Fibroblast of lung (primary cell): Measurements from ENCODE around the gene PLK1. TPM values are rescaled to one million over a fixed set of nuclear protein-coding genes. Genes with fewer than 3 reads are reported as not detected.
"Not testable (repeated sequence)": the region's sequence is repeated elsewhere in the genome, so short reads cannot be mapped to it uniquely, and the experiment has no call there.

Experiments
- DNase-seq, 2 donors: peaks; one replicate each; pipeline versions ENCODE4 v3.0.0 to v3.0.0-alpha.2; 2010; ENCODE audit warnings: low read depth in 2 of 2
- H2AFZ ChIP-seq: 2 replicates; pipeline ENCODE4 v1.5.1; 2012; ENCODE audit warnings: low read length, control low read depth, inconsistent platforms
- H3K27ac ChIP-seq: 2 replicates; pipeline ENCODE4 v1.5.1; 2011; ENCODE audit warnings: low read length, control low read depth; ENCODE audit not compliant: insufficient read depth
- H3K27me3 ChIP-seq: 2 replicates; pipeline ENCODE4 v1.5.1; 2011; ENCODE audit warnings: mild to moderate bottlenecking, low read length; ENCODE audit not compliant: control insufficient read depth, insufficient read depth
- H3K36me3 ChIP-seq: 2 replicates; pipeline ENCODE4 v1.5.1; 2011; ENCODE audit warnings: low read length; ENCODE audit not compliant: control insufficient read depth, insufficient read depth
- H3K4me1 ChIP-seq: 2 replicates; pipeline ENCODE4 v1.5.1; 2011; ENCODE audit warnings: low read length; ENCODE audit not compliant: control insufficient read depth, insufficient read depth; ENCODE audit errors: extremely low read depth
- H3K4me2 ChIP-seq: 2 replicates; pipeline ENCODE4 v1.5.1; 2011; ENCODE audit warnings: low read length, control low read depth; ENCODE audit not compliant: insufficient read depth; ENCODE audit errors: extremely low read depth
- H3K4me3 ChIP-seq, 4 experiments: fragments of 200-600 bp in 1 of 4; sonication (generic) in 1 of 4; replicated peaks in 1 of 4; 2 replicates each; pipeline ENCODE4 v1.5.1; 2011 to 2016; ENCODE audit warnings: low read length in 4 of 4, low read depth in 3 of 4, mild to moderate bottlenecking in 3 of 4, control low read depth in 2 of 4, inconsistent platforms in 1 of 4, mixed read lengths in 1 of 4; ENCODE audit not compliant: insufficient read depth in 1 of 4; ENCODE audit errors: control extremely low read depth in 1 of 4
- H3K79me2 ChIP-seq: 2 replicates; pipeline ENCODE4 v1.5.1; 2012; ENCODE audit warnings: mild to moderate bottlenecking, low read length, inconsistent platforms; ENCODE audit not compliant: control insufficient read depth, insufficient read depth
- H3K9ac ChIP-seq: 2 replicates; pipeline ENCODE4 v1.5.1; 2011; ENCODE audit warnings: mild to moderate bottlenecking, low read length, control low read depth; ENCODE audit not compliant: insufficient read depth
- H3K9me3 ChIP-seq: 2 replicates; pipeline ENCODE4 v1.5.1; 2012; ENCODE audit warnings: low read depth, low read length; ENCODE audit not compliant: control insufficient read depth, insufficient read depth
- H4K20me1 ChIP-seq: 2 replicates; pipeline ENCODE4 v1.5.1; 2011; ENCODE audit warnings: low read length; ENCODE audit not compliant: control insufficient read depth, insufficient read depth; ENCODE audit errors: extremely low read depth
- CTCF ChIP-seq, 2 donors: IDR thresholded peaks in 1 of 2; conservative IDR thresholded peaks in 1 of 2; 1 replicate in 1 of 2; 2 replicates in 1 of 2; pipeline ENCODE4 v1.5.1; 2011 to 2012; ENCODE audit warnings: low read length in 2 of 2, control low read depth in 1 of 2, inconsistent platforms in 1 of 2, low read depth in 1 of 2, mild to moderate bottlenecking in 1 of 2
- EZH2 ChIP-seq: IDR thresholded peaks from 2 replicates; pipeline ENCODE4 v1.5.1; 2012; ENCODE audit warnings: low read length, control low read depth, mild to moderate bottlenecking; ENCODE audit errors: missing control alignments
- polyA minus RNA-seq: library from RNA; depleted of rRNA, polyadenylated mRNA; stranded (reverse); fragments of >200 nt; gene quantifications from 2 replicates; pipeline ENCODE4 v1.2.3, GENCODE V29; 2011; ENCODE audit warnings: low replicate concordance
- polyA plus RNA-seq, 2 donors: library from polyadenylated mRNA; depleted of rRNA in 1 of 2; stranded (reverse) in 1 of 2; unstranded in 1 of 2; fragments of >200 nt; gene quantifications; 2 replicates each; pipeline ENCODE4 v1.2.1, GENCODE V29; 2011 to 2012; ENCODE audit warnings: missing spikeins in 1 of 2
- total RNA-seq: library from RNA; depleted of rRNA; stranded (reverse); fragments of >200 nt; gene quantifications from 2 replicates; pipeline ENCODE4 v1.2.1, GENCODE V29; 2014

Gene PLK1
- total RNA-seq (0.77 and 6.3 TPM in 2 replicates), polyA plus RNA-seq (16.2 and 84.4 TPM in 2 replicates), polyA minus RNA-seq (22.7 and 151 TPM in 2 replicates)
- polyA plus RNA-seq (2012), result 12.8 and 67.6 TPM in 2 replicates

- Histone ChIP-seq H3K79me2 (peaks cover 45% of the 10 kb centered on the region), H3K4me2 (peak within 1 kb of the TSS; percentile 94), H3K27me3 (no peaks in the 10 kb centered on the region), H3K27ac (peak within 1 kb of the TSS; percentile 67), H3K36me3 (peaks cover 8% of the 10 kb centered on the region), H4K20me1 (no peaks in the 10 kb centered on the region), H3K9ac (peak within 1 kb of the TSS; percentile 65), H2AFZ (peak within 1 kb of the TSS; percentile 53), H3K4me3 (peak within 1 kb of the TSS; percentile 67 to 91 (median 78)), H3K9me3 (no peaks in the 10 kb centered on the region), H3K4me1 (peaks cover 22% of the 10 kb centered on the region)
- peak; percentile 80 to 81 for DNase-seq
- peak; percentile 46 to 47 for TF ChIP-seq CTCF (conservative IDR thresholded peaks at IDR 0.05 in 1 of 2, IDR thresholded peaks at IDR 0.05 in 1 of 2; ENCODE audit: low read depth in 1 of 2, low read length in 2 of 2)
- TF ChIP-seq EZH2, result no peak
Measured at GRCh38 chr16:23678430-23679273, at the start of gene PLK1. Gene PLK1 (plus strand): TSS chr16:23678889. CDS start chr16:23678933, 44 bp downstream.

GRCh38 chr16:23629516-23629915, 49.2 kb upstream of the PLK1 start:
- no peaks in the 10 kb centered on the region for H3K27me3 ChIP-seq
- no peaks in the 10 kb centered on the region for H4K20me1 ChIP-seq
- H3K4me1 ChIP-seq, result no peaks in the 10 kb centered on the region
- H3K36me3 ChIP-seq, result peaks cover 5% of the 10 kb centered on the region
- no peak overlapping the region for H3K4me2 ChIP-seq
- H2AFZ ChIP-seq, result no peak overlapping the region
- H3K9me3 ChIP-seq, result no peaks in the 10 kb centered on the region
- DNase-seq, result no peak
- H3K79me2 ChIP-seq, result no peaks in the 10 kb centered on the region
- H3K27ac ChIP-seq, result no peak overlapping the region
- H3K4me3 ChIP-seq, result no peak overlapping the region
- no peak for TF ChIP-seq EZH2
- no peak for TF ChIP-seq CTCF (conservative IDR thresholded peaks at IDR 0.05 in 1 of 2, IDR thresholded peaks at IDR 0.05 in 1 of 2; ENCODE audit: low read depth in 1 of 2, low read length in 2 of 2)
- H3K9ac ChIP-seq, result no peak overlapping the region

GRCh38 chr16:23631874-23632273, 46.8 kb upstream of the PLK1 start:
- not testable (repeated sequence) for H3K9ac ChIP-seq, H3K79me2 ChIP-seq, H3K4me3 ChIP-seq, H3K27ac ChIP-seq, H2AFZ ChIP-seq, H3K36me3 ChIP-seq, H3K27me3 ChIP-seq, DNase-seq, H4K20me1 ChIP-seq, H3K9me3 ChIP-seq, H3K4me2 ChIP-seq, H3K4me1 ChIP-seq
